GM18873 (cell line): ENCODE data around the gene GCNA.

Experiments
- ATAC-seq: cut with Tn5 transposase; IDR thresholded peaks from one replicate; pipeline ENCODE4 v1.9.1; 2021; ENCODE audit warnings: mild to moderate bottlenecking, moderate library complexity, moderate number of reproducible peaks; ENCODE audit not compliant: unreplicated experiment, low FRiP score

GCNA gene

DNA sequence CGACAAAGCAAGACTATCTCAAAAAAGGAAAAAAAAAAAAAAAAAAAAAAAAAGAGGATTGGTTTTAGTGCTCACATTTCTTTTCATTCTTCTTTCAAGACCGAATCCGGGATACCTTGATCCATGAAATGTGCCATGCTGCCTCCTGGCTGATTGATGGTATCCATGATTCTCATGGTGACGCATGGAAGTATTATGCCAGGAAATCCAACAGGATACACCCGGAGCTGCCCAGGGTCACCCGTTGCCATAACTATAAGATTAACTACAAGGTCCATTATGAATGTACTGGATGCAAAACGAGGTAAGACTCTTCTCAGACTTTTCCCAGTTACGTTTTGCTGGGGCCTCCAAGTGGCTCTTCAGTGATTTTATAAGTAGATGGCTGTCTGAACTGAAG is 34.0 kb downstream of the GCNA start:
- no peak for ATAC-seq

DNA sequence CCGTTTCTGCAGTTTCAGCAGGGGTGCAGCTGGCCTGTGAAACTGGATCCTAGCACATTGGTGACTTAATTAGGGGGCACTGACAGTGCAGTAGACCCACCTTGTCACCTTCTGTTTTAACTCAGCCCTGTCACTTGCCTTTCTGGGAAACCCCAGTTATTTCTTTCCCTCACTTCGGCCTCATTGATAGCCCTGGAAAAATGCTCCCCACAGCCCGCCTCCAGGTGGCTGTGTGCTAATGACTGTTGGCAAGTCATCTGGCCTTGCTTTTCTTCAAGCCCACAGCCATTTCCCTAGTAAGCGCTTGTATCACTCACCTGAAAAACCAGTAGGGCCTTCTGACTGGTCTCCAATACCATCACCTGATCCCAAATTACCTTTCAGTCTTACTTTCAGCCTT is 36.8 kb downstream of the GCNA start:
- no peak for ATAC-seq

DNA sequence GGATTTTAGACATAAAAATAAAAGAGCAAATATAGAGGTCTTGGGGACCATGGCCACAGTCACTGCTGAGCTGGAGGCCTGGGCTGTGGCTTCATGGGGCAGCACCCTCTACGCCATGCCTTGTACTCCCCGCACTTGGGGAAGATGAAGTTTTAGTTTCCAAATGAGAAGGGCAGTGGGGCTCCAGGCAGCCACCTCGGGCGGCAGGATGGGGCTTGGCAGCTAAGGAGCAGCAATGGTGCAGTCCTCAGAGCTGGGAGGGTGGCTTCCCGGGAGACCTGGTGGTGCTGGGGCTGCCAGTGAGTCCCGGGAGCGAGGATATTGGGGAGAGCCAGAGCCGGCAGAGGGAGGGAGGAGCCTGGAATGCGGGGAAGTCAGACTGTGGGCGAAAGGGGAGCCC is 37.7 kb downstream of the GCNA start:
- no peak for ATAC-seq

DNA sequence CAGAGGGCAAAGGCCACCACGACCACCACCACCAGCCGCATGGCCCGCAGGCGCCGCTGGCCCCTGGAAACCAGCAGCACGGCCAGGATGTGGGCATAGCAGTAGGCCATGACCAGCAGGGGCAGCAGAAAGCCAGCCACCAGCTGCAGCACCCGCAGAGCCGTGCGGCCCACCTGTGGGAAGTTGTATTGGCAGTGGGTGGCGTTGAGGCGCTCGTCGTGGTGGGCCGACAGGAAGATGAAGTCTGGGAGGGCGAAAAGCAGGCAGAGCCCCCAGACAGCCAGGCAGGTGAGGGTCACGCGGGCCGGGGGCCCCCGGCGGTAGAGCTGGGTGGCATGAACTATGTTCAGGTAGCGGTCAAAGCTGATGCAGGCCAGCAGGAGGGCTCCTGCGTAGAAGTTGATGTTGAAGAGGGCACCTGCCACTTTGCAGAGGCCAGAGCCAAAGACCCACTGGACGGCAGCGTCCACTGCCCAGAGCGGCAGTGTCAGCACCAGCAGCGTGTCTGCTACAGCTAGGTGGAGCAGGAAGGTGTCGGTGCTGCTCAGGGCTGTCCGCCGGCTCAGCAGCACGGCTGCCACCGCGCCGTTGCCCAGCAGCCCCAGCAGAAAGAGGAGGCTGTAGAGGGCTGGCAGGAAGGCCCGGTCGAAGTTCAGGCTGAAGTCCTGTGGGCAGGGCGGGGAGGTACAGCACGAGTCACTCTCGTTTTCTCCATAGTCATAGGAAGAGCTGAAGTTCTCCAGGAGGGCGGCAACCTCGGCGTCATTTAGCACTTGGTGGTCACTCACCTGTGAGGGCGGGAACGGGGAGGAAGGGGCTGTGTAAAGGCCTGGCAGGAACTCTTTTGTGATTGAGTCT is 38.7 kb downstream of the GCNA start:
- no peak for ATAC-seq

DNA sequence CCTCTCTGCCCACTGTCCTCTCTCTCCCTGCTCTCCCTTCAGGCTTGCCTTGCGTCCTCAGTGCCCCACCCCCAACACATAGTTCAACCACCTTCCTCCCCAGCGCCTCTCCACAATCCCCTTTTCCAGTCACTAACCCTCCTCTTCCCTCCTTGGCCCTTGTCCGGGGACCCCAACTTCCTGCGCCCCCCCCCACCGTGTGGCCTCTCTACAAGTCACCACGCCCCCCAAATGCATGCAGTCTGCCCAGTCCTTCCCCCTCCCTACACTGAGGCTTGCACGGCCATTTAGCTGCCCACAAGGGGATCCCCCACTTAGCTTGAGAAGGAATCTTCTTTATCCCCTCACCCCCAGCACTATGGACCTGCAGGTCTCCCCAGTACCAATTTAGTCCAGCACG is 39.5 kb downstream of the GCNA start:
- ATAC-seq: no peak

DNA sequence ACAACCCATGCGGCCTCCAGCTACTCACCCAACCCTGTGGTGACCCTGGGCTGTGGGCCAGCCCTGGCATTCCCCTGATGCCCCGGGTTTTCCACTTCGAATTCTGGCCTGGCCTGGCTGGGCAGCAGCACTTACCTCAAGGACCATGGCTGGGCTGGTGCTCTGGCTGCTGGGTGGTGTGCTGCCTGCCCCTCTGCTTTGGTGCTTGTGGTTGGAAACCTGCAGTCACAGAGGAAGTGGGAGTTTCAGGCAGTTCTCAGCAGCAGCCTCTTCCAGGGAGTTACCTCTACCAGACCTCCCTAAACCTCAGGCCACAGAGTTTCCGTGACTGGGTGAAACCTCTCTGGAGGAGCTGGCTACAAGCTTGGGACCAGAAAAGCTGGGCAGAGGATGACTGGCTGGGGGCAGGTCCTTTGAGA is 40.1 kb downstream of the GCNA start, which contains the start of gene CXCR3:
CXCR3 (minus strand) TSS at position 209 of the 419 bp plus-strand sequence; CDS start at position 147, 62 bp downstream.
- peak; percentile 70 for ATAC-seq

DNA sequence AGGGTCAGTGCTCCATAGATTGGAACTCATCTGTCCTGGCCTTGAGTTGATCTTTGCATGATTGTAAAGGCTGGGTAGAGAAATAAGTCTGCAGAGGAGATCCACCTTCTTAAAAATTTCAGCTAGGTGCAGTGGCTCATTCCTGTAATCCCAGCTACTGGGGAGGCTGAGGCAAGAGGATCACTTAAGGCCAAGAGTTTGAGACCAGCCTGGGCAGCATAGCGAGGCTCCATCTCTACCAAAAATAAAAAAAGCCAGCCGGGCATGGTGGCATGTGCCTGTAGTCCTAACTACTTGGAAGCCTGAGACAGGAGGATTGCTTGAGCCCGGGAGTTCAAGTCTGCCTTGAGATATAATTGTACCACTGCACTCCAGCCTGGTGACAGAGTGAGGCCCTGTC is 40.5 kb downstream of the GCNA start:
- ATAC-seq: no peak

DNA sequence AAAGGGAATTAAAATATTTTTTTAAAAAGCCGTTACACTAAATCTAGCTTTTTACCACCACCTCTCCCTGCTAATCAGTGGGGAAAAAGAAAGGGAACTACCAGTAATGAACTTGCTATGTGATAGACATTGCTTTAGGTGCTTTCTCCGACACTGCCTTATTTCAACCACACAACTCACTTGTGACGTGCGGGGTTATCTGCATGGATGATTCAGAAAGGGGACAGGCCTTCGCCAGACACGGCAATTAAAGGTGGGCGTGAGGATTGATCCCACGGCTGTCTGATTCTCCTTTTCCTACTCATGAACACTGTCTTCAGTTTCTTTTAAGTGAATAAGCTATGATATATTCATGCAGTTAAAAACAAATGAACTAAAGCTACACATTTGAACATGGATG is 41.0 kb downstream of the GCNA start:
- no peak for ATAC-seq

DNA sequence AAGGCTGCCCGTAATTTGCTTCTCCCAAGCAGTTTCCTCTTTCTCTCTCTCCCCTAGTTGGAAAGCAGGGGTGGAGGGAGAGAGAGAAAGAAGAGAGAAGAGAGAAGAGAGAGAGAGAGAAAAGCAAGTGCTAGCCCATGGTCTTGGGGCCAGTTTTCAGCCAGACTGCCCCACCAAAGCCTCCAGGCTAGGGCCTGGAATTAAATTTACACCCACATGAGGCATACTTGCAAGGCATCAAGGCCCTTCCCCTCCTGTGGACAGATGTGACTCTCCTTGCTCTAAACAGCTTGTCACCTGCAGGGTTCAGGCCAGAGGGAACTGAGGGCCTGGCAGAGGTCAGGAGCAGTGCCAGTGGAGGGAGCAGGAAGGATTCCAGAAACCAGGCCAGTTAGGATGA is 41.7 kb downstream of the GCNA start:
- no peak for ATAC-seq

DNA sequence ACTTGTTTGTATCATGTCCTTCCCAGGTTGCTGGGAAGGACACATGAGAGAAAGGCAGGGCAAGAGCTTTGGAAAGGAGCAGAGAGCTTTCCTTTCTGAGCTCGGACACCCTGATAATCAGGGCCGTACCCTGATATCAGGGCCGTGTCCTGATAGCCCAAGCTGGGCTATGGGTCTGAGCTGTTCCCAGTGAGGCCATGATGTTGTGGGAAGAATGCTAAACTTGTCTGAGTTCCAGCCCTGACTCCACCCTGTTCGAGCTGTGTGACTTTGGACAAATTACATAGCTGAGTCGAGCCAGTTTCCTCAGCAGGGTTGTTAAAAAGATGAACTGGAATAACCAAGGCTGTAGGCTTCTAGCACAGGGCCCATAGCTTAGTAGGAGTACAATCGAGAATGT is 43.4 kb downstream of the GCNA start:
- ATAC-seq: no peak

DNA sequence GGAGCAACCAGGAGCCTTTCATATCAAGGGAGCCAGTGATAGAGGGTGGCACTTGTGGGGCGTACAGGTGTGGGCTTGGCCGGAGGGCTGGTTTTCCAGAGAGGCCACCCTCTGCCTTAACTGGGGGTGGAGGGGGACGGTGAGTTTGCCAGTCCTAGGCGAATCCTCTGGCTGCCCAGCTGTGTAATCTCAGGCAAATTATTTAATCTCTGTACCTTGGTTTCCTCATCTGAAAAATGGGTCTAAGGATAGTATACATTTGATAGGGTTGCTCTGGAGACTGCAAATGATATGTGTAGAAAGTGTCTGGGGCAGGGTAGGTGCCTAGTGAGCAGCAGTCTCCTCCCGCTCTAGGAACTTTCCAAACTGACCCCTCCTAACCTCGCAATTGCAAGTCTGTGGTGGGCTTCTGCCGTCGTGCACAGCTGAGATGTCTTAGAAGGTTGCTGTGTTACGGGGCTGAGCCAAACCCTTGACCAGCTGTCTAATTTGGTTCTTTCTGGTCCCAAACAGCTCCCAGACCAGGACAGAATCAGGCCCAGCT is 43.9 kb downstream of the GCNA start:
- ATAC-seq: no peak

DNA sequence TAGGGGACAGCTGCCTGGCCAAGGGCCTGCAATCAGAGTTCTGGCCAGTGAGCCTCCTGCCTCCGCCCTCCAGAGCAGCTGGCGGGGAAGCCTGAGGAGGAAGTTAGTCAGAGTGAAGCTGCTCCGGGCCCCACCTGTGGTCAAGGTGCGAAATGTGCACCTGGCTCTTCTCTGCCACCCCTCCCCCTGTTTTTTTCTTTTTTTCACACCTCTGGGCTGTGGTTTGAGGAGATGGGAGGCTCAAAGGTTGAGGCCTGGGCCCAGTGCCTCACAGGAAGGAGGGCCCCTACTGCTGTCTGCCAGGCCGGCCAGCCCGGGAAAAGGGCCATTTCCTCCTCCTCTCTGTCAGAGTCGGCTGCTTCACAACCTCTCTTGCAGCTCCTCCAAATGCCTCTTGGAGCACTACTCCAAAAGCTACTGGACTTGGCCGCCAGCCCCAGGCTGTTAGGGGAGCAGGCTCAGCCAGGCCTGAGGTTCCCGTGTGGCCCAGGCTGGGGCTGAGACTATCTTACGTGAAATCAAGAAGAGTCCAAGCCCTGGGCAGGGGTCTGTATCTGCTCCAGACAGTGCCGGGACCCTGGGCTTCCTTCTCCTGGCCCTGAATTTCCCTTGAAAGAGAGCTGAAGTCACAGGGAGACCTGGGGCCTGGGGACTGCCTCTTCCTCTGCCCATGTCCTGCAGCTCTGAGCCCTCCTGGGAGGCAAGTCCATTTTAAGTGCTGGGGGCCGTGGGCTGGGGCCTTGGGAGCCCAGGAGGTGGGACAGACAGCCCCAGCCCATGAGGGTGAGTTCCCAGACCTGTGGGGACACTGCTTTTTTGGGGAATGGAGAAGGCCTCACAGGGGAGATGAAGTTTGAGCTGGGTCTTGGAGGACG is 44.6 kb downstream of the GCNA start:
- ATAC-seq: no peak

DNA sequence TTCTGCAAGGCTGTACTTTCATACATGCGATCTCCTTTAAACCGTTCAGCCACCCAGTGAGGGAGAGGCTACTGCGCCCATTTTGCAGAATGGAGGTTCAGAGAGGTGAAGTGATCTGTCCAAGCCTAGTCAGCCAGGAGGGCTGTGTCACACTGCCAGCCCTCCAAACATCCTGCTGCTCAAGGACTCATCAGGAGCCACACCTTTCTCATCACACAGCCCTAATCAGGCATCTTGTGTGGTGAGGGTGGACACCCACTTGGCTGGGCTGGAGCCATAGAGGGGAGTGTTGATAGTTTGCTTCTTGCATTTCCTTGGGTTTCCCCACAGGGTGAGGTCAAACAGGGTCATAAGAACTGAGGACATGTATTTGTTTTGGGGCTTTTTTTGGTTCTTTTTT is 45.5 kb downstream of the GCNA start:
- no peak for ATAC-seq

DNA sequence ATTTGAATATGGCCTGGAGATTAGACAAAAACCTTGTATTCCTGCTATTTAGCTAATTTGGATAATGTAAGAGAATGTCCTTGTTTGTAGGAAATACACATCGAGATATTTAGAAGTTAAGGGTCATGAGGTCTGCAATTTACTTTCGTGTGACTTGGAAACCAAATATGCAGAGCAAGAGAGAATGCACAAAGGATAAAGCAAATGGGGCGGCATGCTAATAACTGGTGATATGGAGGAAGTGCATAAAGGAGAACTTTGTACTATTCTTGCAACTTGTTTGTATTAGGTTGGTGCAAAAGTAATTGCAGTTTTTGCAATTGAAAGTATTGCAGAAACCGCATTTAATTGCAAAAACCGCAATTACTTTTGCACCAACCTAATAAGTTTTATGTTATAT is 47.2 kb downstream of the GCNA start:
- ATAC-seq: no peak

DNA sequence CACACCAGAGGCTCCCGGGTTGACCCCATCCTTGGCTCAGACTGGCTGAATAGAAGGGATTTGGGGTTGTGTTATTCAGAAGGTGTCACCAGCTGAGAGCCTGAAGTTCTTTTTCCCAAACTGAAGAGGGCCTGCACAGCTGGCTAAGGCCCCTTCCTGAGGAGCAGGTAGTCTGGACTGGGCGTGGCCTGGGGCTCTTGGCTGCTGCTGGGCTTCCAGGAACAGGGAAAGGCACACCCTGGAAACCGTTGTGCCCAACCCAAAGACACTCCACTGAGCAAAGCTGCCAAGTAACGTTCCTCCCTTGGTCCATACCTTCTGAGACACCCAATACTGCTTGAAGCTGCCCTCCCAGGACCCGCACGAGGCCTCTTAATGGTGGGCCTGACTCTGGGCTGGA is 48.3 kb downstream of the GCNA start:
- no peak for ATAC-seq

DNA sequence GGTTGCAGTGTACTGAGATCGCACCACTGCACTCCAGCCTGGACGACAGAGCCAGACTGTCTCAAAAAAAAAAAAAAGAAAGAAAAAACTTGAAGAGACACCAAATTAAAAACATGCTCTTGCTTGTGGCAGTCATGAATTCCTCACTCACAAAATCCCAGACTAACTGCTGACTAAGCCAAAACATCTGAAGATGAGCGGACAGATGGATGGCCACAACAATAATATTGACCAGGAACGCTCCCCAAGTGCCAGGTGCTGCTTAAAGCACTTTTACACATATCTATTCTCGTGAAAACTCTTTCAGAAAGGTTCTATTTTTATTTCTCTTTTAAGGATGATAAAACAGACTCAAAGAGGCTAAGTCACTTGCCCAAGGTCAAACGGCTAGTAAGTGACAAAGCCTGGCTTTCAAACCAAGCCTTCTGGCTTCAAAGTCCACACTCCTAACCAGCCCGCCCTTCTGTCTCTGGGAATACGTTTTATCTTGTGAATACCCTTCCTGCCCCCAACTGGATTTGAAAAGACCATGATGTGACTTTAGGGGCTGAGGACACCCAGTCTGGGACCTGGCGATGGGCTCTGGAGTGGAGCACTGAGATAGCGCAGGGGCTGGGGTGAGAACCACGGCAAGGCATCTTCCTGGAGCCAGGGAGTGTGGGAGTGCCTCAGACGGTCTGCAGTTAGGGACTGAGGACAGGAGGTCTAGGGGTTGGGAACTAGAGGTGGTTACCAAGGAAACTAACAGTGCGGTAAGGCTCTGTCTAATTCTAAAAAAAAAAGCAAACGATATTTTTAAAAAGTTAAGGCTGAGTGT is 49.6 kb downstream of the GCNA start:
- no peak for ATAC-seq

DNA sequence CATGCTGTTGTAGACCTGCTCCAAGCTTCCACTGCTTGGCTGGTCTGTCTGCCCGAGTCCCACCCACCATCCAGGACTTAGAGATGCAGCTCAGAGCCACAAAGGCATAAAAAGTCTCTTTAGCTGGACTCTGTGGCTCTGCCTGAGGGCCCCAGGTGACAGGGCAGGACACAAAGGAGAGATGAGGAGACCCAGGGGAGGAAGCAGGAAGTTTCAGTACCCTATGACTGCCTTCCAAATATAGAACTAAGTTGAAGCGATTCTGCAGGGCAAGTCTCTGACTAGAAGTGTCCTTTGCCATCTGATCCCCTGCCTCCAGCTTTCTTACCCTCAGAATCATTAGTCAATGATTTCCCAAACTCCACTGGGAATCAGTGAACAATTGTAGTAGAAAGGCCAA is 51.2 kb downstream of the GCNA start:
- ATAC-seq: no peak

DNA sequence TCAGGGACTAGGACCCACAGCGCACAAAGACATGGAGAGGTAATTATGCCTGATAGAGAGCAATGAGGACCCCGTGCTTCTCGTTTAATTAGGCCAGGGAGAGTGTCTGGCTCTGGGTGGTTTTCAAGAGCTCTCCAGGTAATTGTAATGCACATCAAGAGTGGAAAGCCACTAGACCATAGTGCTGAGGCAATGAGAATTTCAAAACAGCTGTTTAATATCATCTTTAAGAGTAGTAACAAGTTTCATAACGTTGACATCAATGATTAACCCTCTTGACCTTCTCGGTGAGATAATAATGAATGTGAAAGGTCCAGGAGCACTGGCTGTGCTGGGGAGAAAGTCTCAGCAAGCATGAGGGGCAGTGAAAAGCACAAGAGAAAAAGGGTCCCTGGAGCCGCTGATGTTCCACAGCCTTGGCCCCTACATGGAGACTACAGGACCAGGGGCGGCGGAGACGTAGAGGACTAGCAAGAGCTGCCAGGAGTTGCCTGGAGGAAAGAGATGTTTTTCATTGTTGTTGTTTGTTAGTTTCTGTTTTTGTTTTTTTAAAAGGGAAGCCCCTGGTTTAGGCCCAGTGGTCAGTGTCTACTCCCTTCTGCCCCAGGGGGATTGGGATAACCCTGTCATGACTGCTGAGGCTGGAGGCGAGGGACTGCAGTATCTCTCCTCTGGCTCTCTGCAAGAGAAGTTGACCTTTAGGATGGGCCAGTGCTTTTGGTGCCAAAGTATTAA is 54.9 kb downstream of the GCNA start:
- no peak for ATAC-seq

DNA sequence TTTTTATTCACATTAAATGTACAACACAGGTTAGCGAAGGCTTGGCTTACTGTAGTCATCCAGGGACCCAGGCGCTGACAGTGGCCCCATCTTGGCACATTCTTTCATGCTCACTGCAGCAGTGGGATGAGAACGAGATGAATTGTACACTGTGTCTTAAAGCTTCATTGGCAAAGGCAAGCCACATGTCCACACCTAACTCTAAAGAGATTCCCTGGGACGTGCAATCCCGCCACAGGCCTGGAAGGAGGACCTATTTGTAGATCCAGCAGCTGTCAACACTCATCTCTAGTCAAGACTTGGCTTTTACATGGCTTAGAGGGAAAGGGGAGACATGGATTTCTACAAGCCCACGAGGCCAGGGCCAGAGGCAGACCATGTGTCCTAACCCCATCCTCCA is 56.1 kb downstream of the GCNA start:
- no peak for ATAC-seq
